ENCODE results near the gene SMG5.
A peak's percentile ranks its signal among the peaks of the same experiment; 100 is the strongest.

SMG5 gene

DNA sequence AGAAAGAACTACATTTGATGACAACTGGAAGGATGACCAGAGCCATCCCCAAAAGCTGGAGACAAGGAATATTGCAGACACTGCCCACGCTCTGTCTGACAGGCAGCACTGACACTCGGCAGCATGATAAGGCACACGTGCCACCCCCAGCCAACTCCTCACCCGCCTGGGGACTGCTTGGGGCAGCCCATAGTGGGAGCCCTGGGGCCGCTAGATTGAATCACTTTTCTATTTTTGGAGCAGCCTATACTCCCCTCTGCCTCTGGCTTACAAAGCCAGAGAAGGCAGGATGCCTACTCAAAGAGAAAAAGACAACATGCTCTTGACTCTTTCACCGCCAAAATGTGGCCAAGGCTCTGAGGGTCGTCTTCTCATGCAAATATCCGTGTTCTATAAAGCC is 1.3 kb downstream of the SMG5 start:
- TF ChIP-seq ZFX (IDR thresholded peaks at IDR 0.05), result no peak
- TF ChIP-seq CTCF (conservative IDR thresholded peaks at IDR 0.05), result no peak

GRCh38 chr1:156279837-156280236 is 2.8 kb downstream of the SMG5 start:
- H3K27ac ChIP-seq, result no peak overlapping the region
- no peak for TF ChIP-seq CTCF (conservative IDR thresholded peaks at IDR 0.05)
- TF ChIP-seq ZFX (IDR thresholded peaks at IDR 0.05), result no peak

More for the DNA sequence above, 1.3 kb downstream of the SMG5 start:
- H3K27ac ChIP-seq, result peak overlapping the region; percentile 94

- no peak overlapping the region for H3K27ac ChIP-seq
- TF ChIP-seq ZFX (IDR thresholded peaks at IDR 0.05) (no peak), CTCF (conservative IDR thresholded peaks at IDR 0.05) (no peak)
Measured at GRCh38 chr1:156276966-156277381, 5.7 kb downstream of the SMG5 start.

- no peak overlapping the region for H3K27ac ChIP-seq
- TF ChIP-seq ZFX (IDR thresholded peaks at IDR 0.05) (no peak), CTCF (conservative IDR thresholded peaks at IDR 0.05) (no peak)
Measured at GRCh38 chr1:156276532-156276931, 6.1 kb downstream of the SMG5 start.

GRCh38 chr1:156270314-156270713 is 12.3 kb downstream of the SMG5 start:
- no peak for TF ChIP-seq ZFX (IDR thresholded peaks at IDR 0.05)
- no peak for TF ChIP-seq CTCF (conservative IDR thresholded peaks at IDR 0.05)
- no peak overlapping the region for H3K27ac ChIP-seq

DNA sequence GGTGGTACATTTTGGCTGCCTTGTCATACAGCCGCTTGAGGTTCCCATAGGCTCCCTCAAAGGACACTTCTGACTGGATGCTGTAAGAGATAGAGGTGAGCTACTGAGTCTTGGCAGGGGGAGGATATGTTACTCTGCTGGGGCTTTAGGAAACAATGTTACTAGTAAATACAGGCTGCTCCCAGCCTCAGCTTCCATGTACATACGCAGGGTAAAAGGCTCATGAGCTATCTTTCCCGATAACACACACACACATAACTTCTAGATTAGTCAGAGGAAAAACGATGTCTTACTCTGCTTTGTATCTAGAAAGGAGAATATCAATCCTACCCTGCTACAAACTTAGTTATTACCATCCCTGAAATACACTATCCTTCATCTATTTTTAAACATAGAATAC is 14.3 kb downstream of the SMG5 start:
- no peak overlapping the region for H3K27ac ChIP-seq
- TF ChIP-seq CTCF (conservative IDR thresholded peaks at IDR 0.05) (no peak), ZFX (IDR thresholded peaks at IDR 0.05) (no peak)

- H3K27ac ChIP-seq, result no peak overlapping the region
- no peak for TF ChIP-seq ZFX (IDR thresholded peaks at IDR 0.05)
- no peak for TF ChIP-seq CTCF (conservative IDR thresholded peaks at IDR 0.05)
Measured at GRCh38 chr1:156266051-156266450, 16.6 kb downstream of the SMG5 start.
